PC-9 (cell line): Measurements from ENCODE around the gene MYO10. TPM values are rescaled to one million over a fixed set of nuclear protein-coding genes. Genes with fewer than 3 reads are reported as not detected.
A peak's percentile ranks its signal among the peaks of the same experiment; 100 is the strongest.

Source experiments
- BruUV-seq: library from RNA; stranded (reverse); fragments of 400-500 nt; replicated peaks from 2 replicates; lab custom pipeline; 2021; lab: Mats Ljungman, UMichigan
- CTCF ChIA-PET: fragments of 300-600 bp; sonication (Branson Sonifier 250); formaldehyde crosslinking; loops from one replicate; lab custom pipeline; 2022; ENCODE audit warnings: antibody characterized with exemption; lab: Charles Lee
- POLR2A ChIA-PET: fragments of 300-600 bp; sonication (Branson Sonifier 250); formaldehyde crosslinking; loops from one replicate; lab custom pipeline; 2022; ENCODE audit warnings: antibody characterized with exemption; ENCODE audit not compliant: unreplicated experiment; lab: Charles Lee
- DNase-seq, 2 experiments: peaks; one replicate each; pipeline versions ENCODE4 v3.0.0 to v3.0.0-alpha.2; 2015 to 2022; ENCODE audit warnings: mixed read lengths in 1 of 2
- H2AFZ ChIP-seq: fragments of 200-600 bp; sonication (generic); 2 replicates; pipeline ENCODE4 v1.8.1; 2017; ENCODE audit warnings: antibody characterized with exemption
- H3F3A ChIP-seq: fragments of 200-600 bp; sonication (generic); 2 replicates; pipeline ENCODE4 v1.8.1; 2017; ENCODE audit warnings: antibody characterized with exemption, mild to moderate bottlenecking, low read depth; ENCODE audit not compliant: insufficient read depth
- H3K27ac ChIP-seq: fragments of 200-600 bp; sonication (generic); 2 replicates; pipeline ENCODE4 v1.6.1; 2016; ENCODE audit warnings: mixed run types
- H3K27me3 ChIP-seq: fragments of 200-600 bp; sonication (generic); 2 replicates; pipeline ENCODE4 v1.6.1; 2016; ENCODE audit warnings: low read depth, mixed run types; ENCODE audit not compliant: insufficient read depth
- H3K36me3 ChIP-seq: fragments of 200-600 bp; sonication (generic); 2 replicates; pipeline ENCODE4 v1.6.1; 2016; ENCODE audit warnings: low read depth, mixed run types
- H3K4me1 ChIP-seq: fragments of 200-600 bp; sonication (generic); replicated peaks from 2 replicates; pipeline ENCODE4 v1.6.1; 2016; ENCODE audit warnings: mixed run types; ENCODE audit not compliant: insufficient read depth
- H3K4me2 ChIP-seq: fragments of 200-600 bp; sonication (generic); 2 replicates; pipeline ENCODE4 v1.6.1; 2017; ENCODE audit warnings: mixed run types
- H3K4me3 ChIP-seq: fragments of 200-600 bp; sonication (generic); 2 replicates; pipeline ENCODE4 v1.6.1; 2016; ENCODE audit warnings: mixed run types
- H3K79me2 ChIP-seq: fragments of 200-600 bp; sonication (generic); 2 replicates; pipeline ENCODE4 v1.6.1; 2017; ENCODE audit warnings: low read depth, mixed run types
- H3K9me2 ChIP-seq: fragments of 200-600 bp; sonication (generic); 2 replicates; pipeline ENCODE4 v1.8.1; 2017; ENCODE audit warnings: mild to moderate bottlenecking; ENCODE audit not compliant: insufficient read depth
- H3K9me3 ChIP-seq: fragments of 200-600 bp; sonication (generic); 2 replicates; pipeline ENCODE4 v1.8.1; 2016; ENCODE audit warnings: low read depth; ENCODE audit not compliant: insufficient read depth
- H4K20me1 ChIP-seq: fragments of 200-600 bp; sonication (generic); 2 replicates; pipeline ENCODE4 v1.8.1; 2017; ENCODE audit not compliant: insufficient read depth
- EZH2 ChIP-seq: fragments of 200-600 bp; sonication (generic); IDR thresholded peaks from 2 replicates; pipeline ENCODE4 v1.8.0; 2017; ENCODE audit warnings: antibody characterized with exemption, low read depth
- intact Hi-C: fragments of 100-400 bp; cut with micrococcal nuclease; formaldehyde crosslinking; loops from one replicate; pipeline ENCODE4 v1.10.0; 2022; ENCODE audit not compliant: unreplicated experiment
- total RNA-seq: library from RNA; stranded (reverse); gene quantifications from 2 replicates; pipeline ENCODE4 v1.2.3, GENCODE V29; 2021
- TF ChIP-seq, protein P1 (sequence below): fragments of 200-600 bp; sonication (generic); conservative IDR thresholded peaks from 2 replicates; pipeline ENCODE4 v1.6.1; 2017; ENCODE audit warnings: mixed run types, antibody characterized with exemption, mild to moderate bottlenecking, moderate library complexity

MYO10 gene
- total RNA-seq, 1 experiment from 2014 or later = 92.8 TPM

DNA sequence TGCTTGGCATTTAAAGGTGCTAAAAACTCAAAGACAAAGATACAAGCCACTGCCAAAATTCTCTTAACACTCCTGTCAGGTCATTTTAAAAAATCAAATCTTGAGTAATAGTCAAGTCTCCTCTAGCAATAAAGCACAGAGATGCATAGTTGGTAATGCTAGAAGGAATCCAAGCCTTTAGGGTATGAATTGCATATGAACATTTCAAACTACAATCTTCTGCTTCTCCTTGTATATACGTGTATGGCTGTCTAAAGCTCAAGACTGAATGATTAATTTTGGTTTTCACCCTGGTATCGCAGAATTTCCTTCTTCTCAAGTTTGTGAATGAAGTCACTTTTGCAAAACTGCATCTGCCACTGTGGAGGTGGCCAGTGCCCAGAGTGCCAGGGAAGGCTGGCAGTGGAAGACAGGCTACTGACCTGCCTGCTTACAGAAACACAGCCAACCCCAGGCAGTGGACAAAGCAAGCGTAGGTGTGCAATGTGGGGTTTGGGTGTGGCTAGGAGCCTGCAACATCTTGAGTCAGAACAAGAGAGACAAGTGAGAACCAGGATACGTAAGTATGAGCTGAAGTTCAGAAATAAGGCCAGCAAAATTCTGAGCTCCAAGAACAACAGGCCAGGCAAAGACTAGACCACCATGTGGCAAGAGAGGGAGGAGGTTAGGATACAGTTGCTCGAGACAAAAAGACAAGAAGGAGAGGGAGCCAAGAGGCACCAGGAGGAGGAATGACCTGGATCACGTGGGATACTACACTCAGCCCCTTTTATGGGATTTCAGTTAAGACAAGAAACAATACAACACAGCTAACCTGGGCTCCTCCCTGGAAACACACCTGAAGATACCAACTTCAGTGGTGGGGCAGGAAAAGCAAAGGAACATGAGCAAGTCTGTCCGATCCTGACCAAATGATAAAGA is 22.6 kb downstream of the MYO10 start:
- TF ChIP-seq EZH2 = no peak
- TF ChIP-seq, protein P1, sequence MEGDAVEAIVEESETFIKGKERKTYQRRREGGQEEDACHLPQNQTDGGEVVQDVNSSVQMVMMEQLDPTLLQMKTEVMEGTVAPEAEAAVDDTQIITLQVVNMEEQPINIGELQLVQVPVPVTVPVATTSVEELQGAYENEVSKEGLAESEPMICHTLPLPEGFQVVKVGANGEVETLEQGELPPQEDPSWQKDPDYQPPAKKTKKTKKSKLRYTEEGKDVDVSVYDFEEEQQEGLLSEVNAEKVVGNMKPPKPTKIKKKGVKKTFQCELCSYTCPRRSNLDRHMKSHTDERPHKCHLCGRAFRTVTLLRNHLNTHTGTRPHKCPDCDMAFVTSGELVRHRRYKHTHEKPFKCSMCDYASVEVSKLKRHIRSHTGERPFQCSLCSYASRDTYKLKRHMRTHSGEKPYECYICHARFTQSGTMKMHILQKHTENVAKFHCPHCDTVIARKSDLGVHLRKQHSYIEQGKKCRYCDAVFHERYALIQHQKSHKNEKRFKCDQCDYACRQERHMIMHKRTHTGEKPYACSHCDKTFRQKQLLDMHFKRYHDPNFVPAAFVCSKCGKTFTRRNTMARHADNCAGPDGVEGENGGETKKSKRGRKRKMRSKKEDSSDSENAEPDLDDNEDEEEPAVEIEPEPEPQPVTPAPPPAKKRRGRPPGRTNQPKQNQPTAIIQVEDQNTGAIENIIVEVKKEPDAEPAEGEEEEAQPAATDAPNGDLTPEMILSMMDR = no peak
- Histone ChIP-seq H3F3A (peaks cover 39% of the 10 kb centered on the region), H4K20me1 (no peaks in the 10 kb centered on the region), H3K79me2 (peaks cover 86% of the 10 kb centered on the region), H3K27me3 (no peaks in the 10 kb centered on the region), H3K9me3 (no peaks in the 10 kb centered on the region), H3K9me2 (no peaks in the 10 kb centered on the region), H3K27ac (peak overlapping the region; percentile 74), H3K4me1 (peaks cover 62% of the 10 kb centered on the region), H3K4me2 (peak overlapping the region; percentile 70), H3K36me3 (no peaks in the 10 kb centered on the region), H2AFZ (no peak overlapping the region), H3K4me3 (peak overlapping the region; percentile 15; the same call in 1 of the 2 replicates)
- intact Hi-C loops = loop anchor here (1.0 kb wide), 2 partner anchors 19 to 21 kb away; no protein-coding TSS in a partner anchor
- ChIA-PET CTCF (interaction anchor here (0.6 to 1.6 kb wide), 8 partner anchors 18 to 1833 kb away, joined by 3 to 15 read pairs (median 6); partner anchors contain the start of gene MYO10), POLR2A (interaction anchor here (0.5 to 1.1 kb wide), 7 partner anchors 21 to 713 kb away, joined by 3 to 8 read pairs (median 3); no protein-coding TSS in a partner anchor)
- DNase-seq = peak; percentile 83 to 92
- BruUV-seq = no TSS peak

DNA sequence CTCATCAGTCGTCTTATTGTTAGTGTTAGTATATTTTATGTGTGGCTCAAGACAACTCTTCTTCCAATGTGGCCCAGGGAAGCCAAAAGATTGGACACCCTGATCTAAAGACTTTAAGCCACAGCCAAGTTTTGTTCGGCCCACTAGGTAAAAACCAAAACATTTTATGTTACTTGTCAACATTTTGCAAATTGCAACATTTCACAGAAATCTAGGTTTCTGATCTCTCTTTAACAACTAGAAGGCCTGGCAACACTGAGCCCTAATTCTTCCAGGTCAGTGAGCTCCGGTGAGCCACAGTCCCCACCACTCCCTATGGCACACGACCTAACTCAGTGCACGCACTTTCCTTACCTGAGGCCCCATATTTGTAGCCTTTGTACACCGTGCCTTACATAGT is 24.0 kb downstream of the MYO10 start:
- no peaks in the 10 kb centered on the region for H3K9me3 ChIP-seq
- peak overlapping the region; percentile 70; the same call in 1 of the 2 replicates for H3K4me2 ChIP-seq
- H3K36me3 ChIP-seq = no peaks in the 10 kb centered on the region
- ChIA-PET CTCF (interaction anchor here (0.6 to 1.6 kb wide), 3 partner anchors 21 to 57 kb away, joined by 3 to 15 read pairs (median 3); partner anchors contain the start of gene MYO10), POLR2A (no interaction called here)
- H3K27me3 ChIP-seq = no peaks in the 10 kb centered on the region
- TF ChIP-seq, protein P1 = no peak
- TF ChIP-seq EZH2 = no peak
- no peak overlapping the region for H2AFZ ChIP-seq
- H3K4me1 ChIP-seq = peaks cover 50% of the 10 kb centered on the region
- H4K20me1 ChIP-seq = no peaks in the 10 kb centered on the region
- 0 out of 2 replicates have a peak overlapping the region, but pooled peaks have one; percentile 74 for H3K27ac ChIP-seq
- H3K4me3 ChIP-seq = no peak overlapping the region
- no peak for DNase-seq
- BruUV-seq = no TSS peak
- H3K79me2 ChIP-seq = peaks cover 87% of the 10 kb centered on the region
- no peaks in the 10 kb centered on the region; the same call in 1 of the 2 replicates for H3K9me2 ChIP-seq
- intact Hi-C loops = no loop called here
- peaks cover 34% of the 10 kb centered on the region for H3F3A ChIP-seq

DNA sequence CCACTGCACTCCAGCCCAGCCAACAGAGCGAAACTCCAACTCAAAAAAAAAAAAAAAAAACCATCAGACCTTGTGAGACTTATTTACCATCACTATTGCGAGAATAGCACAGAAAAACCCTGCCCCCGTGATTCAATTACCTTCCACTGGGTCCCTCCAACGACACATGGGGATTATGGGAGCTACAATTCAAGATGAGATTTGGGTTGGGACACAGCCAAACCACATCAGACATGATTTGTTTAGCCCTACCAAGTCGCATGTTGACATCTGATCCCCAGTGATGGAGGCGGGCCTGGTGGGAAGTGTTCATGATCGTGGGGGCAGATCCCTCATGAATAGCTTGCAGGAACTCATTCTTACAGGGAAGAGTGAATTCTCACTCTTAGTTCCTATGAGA is 26.6 kb downstream of the MYO10 start:
- CTCF ChIA-PET = no interaction called here
- H2AFZ ChIP-seq = no peak overlapping the region
- H3K79me2 ChIP-seq = peaks cover 95% of the 10 kb centered on the region
- no peak overlapping the region for H3K4me3 ChIP-seq
- no peaks in the 10 kb centered on the region for H3K9me3 ChIP-seq
- no peak for DNase-seq
- H3K27ac ChIP-seq = no peak overlapping the region
- H4K20me1 ChIP-seq = no peaks in the 10 kb centered on the region
- no peak for TF ChIP-seq EZH2
- TF ChIP-seq, protein P1 = no peak
- no peaks in the 10 kb centered on the region for H3K36me3 ChIP-seq
- peaks cover 39% of the 10 kb centered on the region for H3K4me1 ChIP-seq
- intact Hi-C loops = no loop called here
- H3K9me2 ChIP-seq = no peaks in the 10 kb centered on the region; the same call in 1 of the 2 replicates
- no peak overlapping the region for H3K4me2 ChIP-seq
- H3F3A ChIP-seq = peaks cover 19% of the 10 kb centered on the region
- no peaks in the 10 kb centered on the region for H3K27me3 ChIP-seq
- POLR2A ChIA-PET = no interaction called here
- BruUV-seq = no TSS peak
